HK-2 (cell line): ENCODE results near the gene FAM162B.
"Not testable (repeated sequence)": the region's sequence is repeated elsewhere in the genome, so short reads cannot be mapped to it uniquely, and the experiment has no call there.

Experiments used
- DNase-seq: peaks from one replicate; pipeline ENCODE4 v3.0.0-alpha.2; 2018; ENCODE audit not compliant: unreplicated experiment

The FAM162B gene

DNA sequence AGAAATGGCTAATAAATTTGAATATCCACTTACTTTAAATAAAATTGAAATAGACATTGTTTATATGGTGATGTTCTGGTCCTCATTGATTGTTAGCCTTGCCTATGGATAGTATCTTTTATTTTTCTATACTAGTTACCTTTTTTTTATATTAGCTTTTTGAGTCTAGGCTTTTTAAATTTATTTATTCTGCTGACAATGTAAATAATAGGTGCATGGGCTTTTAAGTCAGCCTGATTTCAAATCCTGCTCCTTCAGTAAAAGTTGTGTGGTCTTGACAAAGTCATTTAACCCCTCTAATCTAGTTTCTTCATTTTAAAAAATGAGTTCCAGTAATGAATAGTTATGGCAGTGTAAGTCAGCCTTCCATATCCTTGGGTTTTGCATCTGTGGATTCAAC is 38.6 kb downstream of the FAM162B start:
- DNase-seq = no peak

- DNase-seq = no peak
Observed at GRCh38 chr6:116714761-116715160, 50.8 kb downstream of the FAM162B start.

DNA sequence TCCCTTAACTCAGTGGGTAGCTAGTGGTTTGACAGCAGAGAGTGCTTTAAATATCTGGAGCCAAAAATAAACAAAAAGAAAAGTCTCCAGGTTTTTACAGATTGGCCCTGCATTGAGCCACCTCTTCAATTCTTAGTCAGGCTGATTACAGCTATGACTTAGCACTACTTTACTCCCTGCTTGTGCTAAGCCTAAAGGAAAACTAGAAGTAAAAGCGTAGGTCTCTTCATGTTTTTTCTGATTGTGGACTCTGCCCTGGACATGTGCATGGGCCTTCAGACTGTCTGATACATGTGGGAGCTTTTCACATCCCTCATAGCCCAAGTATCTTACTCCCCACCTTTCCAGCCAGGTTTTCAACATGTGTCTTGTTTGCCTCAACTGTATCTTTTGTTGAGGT is 51.2 kb downstream of the FAM162B start:
- DNase-seq = no peak

GRCh38 chr6:116705917-116706316 is 59.6 kb downstream of the FAM162B start:
- DNase-seq = no peak

DNA sequence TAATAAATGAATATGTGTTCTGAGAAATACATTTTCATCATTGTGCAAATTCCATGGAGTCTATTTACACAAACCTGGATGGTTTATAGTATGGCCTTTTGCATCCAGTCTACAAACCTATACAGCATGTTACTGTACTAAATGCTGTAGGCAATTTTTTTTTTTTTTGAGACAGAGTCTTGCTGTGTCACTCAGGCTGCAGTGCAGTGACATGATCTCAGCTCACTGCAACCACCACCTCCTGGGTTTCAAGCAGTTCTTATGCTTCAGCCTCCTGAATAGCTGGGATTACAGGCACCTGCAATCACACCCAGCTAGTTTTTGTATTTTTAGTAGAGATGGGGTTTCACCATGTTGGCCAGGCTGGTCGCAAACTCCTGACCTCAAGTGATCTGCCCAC is 61.6 kb downstream of the FAM162B start:
- DNase-seq = not testable (repeated sequence)
